ENCODE measurements around the gene MEPCE. TPM values are rescaled to one million over a fixed set of nuclear protein-coding genes. Genes with fewer than 3 reads are reported as not detected.

The MEPCE gene
- total and polyA plus RNA-seq, 2 experiments from 2014 or later: 10.0 to 32.6 TPM

- Histone ChIP-seq H3K36me3 (ENCODE audit: insufficient read depth) (peaks cover 9% of the 10 kb centered on the region; the same call in 1 of the 2 replicates), H3K27ac (ENCODE audit: low read depth) (peak overlapping the region; percentile 99), H3K9me2 (ENCODE audit: insufficient read depth) (0 out of 2 replicates have a peak, but pooled peaks cover 3% of the 10 kb centered on the region), H3K4me1 (ENCODE audit: insufficient read depth) (peaks cover 29% of the 10 kb centered on the region; the same call in 1 of the 2 replicates), H3K4me3 (peak overlapping the region; percentile 67), H3F3A (replicated peaks; ENCODE audit: low read depth) (peaks cover 39% of the 10 kb centered on the region), H3K27me3 (ENCODE audit: insufficient read depth) (peaks cover 9% of the 10 kb centered on the region), H3K4me2 (peak overlapping the region; percentile 79), H2AFZ (no peak overlapping the region), H3K79me2 (replicated peaks; ENCODE audit: insufficient read depth) (peaks cover 44% of the 10 kb centered on the region), H4K20me1 (replicated peaks; ENCODE audit: insufficient read depth) (peaks cover 3% of the 10 kb centered on the region; the same call in 1 of the 2 replicates)
- ATAC-seq (peak; percentile 0; the same call in 1 of the 3 replicates), DNase-seq (ENCODE audit: low spot score) (peak; percentile 41)
- H3K4me1 Mint-ChIP-seq: peaks cover 48% of the 10 kb centered on the region
- TF ChIP-seq REST (IDR thresholded peaks at IDR 0.05; ENCODE audit: unreplicated experiment) (no peak), POLR2AphosphoS5 (IDR thresholded peaks at IDR 0.05; ENCODE audit: low read depth) (no peak), CTCF (conservative IDR thresholded peaks at IDR 0.05; ENCODE audit: low read depth in 2 of 2) (no peak), ZNF114 (CRISPR knock-in tag; IDR thresholded peaks at IDR 0.05) (no peak), ZNF462 (CRISPR knock-in tag; IDR thresholded peaks at IDR 0.05) (no peak), ZNF331 (CRISPR knock-in tag; IDR thresholded peaks at IDR 0.05; ENCODE audit: low read depth) (no peak), CREB1 (CRISPR knock-in tag; IDR thresholded peaks at IDR 0.05; ENCODE audit: low read depth) (no peak), EZH2 (IDR thresholded peaks at IDR 0.05; ENCODE audit: low read depth, unreplicated experiment) (no peak), EZH2phosphoT487 (IDR thresholded peaks at IDR 0.05; ENCODE audit: unreplicated experiment) (no peak), STAT1 (IDR thresholded peaks at IDR 0.05; ENCODE audit: unreplicated experiment) (no peak), NANOG (IDR thresholded peaks at IDR 0.05; ENCODE audit: borderline replicate concordance) (no peak), ETS1 (IDR thresholded peaks at IDR 0.05) (no peak), JUNB (IDR thresholded peaks at IDR 0.05; ENCODE audit: unreplicated experiment) (no peak)
- peak overlapping the region; percentile 93 for H3K4me3 Mint-ChIP-seq
- peak overlapping the region; percentile 96 for H3K27ac Mint-ChIP-seq
- peaks cover 20% of the 10 kb centered on the region for H3K9me3 Mint-ChIP-seq
- peaks cover 59% of the 10 kb centered on the region for H3K36me3 Mint-ChIP-seq (ENCODE audit: low read depth)
- H3K27me3 Mint-ChIP-seq (ENCODE audit: insufficient read depth, low read depth, poor library complexity): peaks cover 43% of the 10 kb centered on the region
Observed at GRCh38 chr7:100430493-100431285, 1.1 kb downstream of the MEPCE start.

Measured in GM23338 (cell line).